Liver (tissue), 9 donors: Measurements from ENCODE around the gene FAM170B. TPM values are rescaled to one million over a fixed set of nuclear protein-coding genes. Genes with fewer than 3 reads are reported as not detected.

ENCODE experiments used
- DNase-seq: peaks from one replicate; pipeline ENCODE4 v3.0.0-alpha.2; 2017; ENCODE audit warnings: low spot score
- H3K27ac ChIP-seq, 2 donors: one replicate each; pipeline ENCODE4 v1.7.0; 2013; ENCODE audit warnings: inconsistent platforms in 2 of 2, low read length in 2 of 2, control low read depth in 1 of 2, low read depth in 1 of 2, mild to moderate bottlenecking in 1 of 2
- H3K27me3 ChIP-seq, 4 donors: one replicate each; pipeline versions ENCODE4 v1.6.1 to v1.7.0; 2013; ENCODE audit warnings: low read length in 3 of 4, inconsistent platforms in 1 of 4, mild to moderate bottlenecking in 1 of 4, moderate library complexity in 1 of 4; ENCODE audit not compliant: control insufficient read depth in 4 of 4, insufficient read depth in 4 of 4
- H3K36me3 ChIP-seq, 4 donors: one replicate each; pipeline versions ENCODE4 v1.6.1 to v1.7.0; 2013; ENCODE audit warnings: low read length in 3 of 4, mild to moderate bottlenecking in 3 of 4, low read depth in 1 of 4, moderate library complexity in 1 of 4; ENCODE audit not compliant: control insufficient read depth in 4 of 4, insufficient read depth in 3 of 4
- H3K4me1 ChIP-seq, 4 donors: one replicate each; pipeline versions ENCODE4 v1.6.1 to v1.7.0; 2013; ENCODE audit warnings: low read length in 3 of 4, mild to moderate bottlenecking in 3 of 4, moderate library complexity in 1 of 4; ENCODE audit not compliant: control insufficient read depth in 4 of 4, insufficient read depth in 4 of 4
- H3K4me3 ChIP-seq, 3 donors: one replicate each; pipeline versions ENCODE4 v1.6.1 to v1.7.0; 2013; ENCODE audit warnings: low read length in 3 of 3, control low read depth in 1 of 3, low read depth in 1 of 3, mild to moderate bottlenecking in 1 of 3
- H3K9ac ChIP-seq, 2 donors: one replicate each; pipeline ENCODE4 v1.7.0; 2013; ENCODE audit warnings: low read length in 2 of 2, mild to moderate bottlenecking in 2 of 2, moderate library complexity in 2 of 2, control low read depth in 1 of 2, low read depth in 1 of 2
- H3K9me3 ChIP-seq, 4 donors: one replicate each; pipeline versions ENCODE4 v1.6.1 to v1.7.0; 2013; ENCODE audit warnings: low read length in 3 of 4; ENCODE audit not compliant: control insufficient read depth in 4 of 4
- ATF3 ChIP-seq: IDR thresholded peaks from 2 replicates; pipeline ENCODE4 v1.6.1; 2016; ENCODE audit warnings: antibody characterized with exemption
- CTCF ChIP-seq: fragments of 150-350 bp; IDR thresholded peaks from 2 replicates; pipeline ENCODE4 v1.5.1; 2017; ENCODE audit warnings: improper control_type of control experiment, low read depth, low read length; ENCODE audit not compliant: missing input control
- EGR1 ChIP-seq, 2 donors: IDR thresholded peaks; 2 replicates each; pipeline ENCODE4 v1.6.1; 2016 to 2018; ENCODE audit warnings: antibody characterized with exemption in 2 of 2, low read depth in 2 of 2
- FOXA1 ChIP-seq: IDR thresholded peaks from 2 replicates; pipeline ENCODE4 v1.6.1; 2016; ENCODE audit warnings: antibody characterized with exemption
- FOXA2 ChIP-seq: IDR thresholded peaks from 2 replicates; pipeline ENCODE4 v1.6.1; 2016; ENCODE audit warnings: antibody characterized with exemption
- GABPA ChIP-seq, 2 donors: IDR thresholded peaks in 1 of 2; conservative IDR thresholded peaks in 1 of 2; 2 replicates each; pipeline ENCODE4 v1.6.1; 2016; ENCODE audit warnings: antibody characterized with exemption in 2 of 2, mild to moderate bottlenecking in 1 of 2, moderate library complexity in 1 of 2
- HNF4A ChIP-seq, 2 donors: conservative IDR thresholded peaks; 2 replicates each; pipeline ENCODE4 v1.6.1; 2016; ENCODE audit warnings: antibody characterized with exemption in 2 of 2, mild to moderate bottlenecking in 2 of 2
- HNF4G ChIP-seq: IDR thresholded peaks from 2 replicates; pipeline ENCODE4 v1.6.1; 2016; ENCODE audit warnings: antibody characterized with exemption
- JUND ChIP-seq, 2 donors: IDR thresholded peaks; 2 replicates each; pipeline ENCODE4 v1.6.1; 2016; ENCODE audit warnings: antibody characterized with exemption in 2 of 2
- MAX ChIP-seq: IDR thresholded peaks from 2 replicates; pipeline ENCODE4 v1.6.1; 2016; ENCODE audit warnings: antibody characterized with exemption
- NR2F2 ChIP-seq: IDR thresholded peaks from 2 replicates; pipeline ENCODE4 v1.6.1; 2016; ENCODE audit warnings: antibody characterized with exemption
- RAD21 ChIP-seq, 2 donors: IDR thresholded peaks; 2 replicates each; pipeline ENCODE4 v1.6.1; 2016; ENCODE audit warnings: antibody characterized with exemption in 2 of 2, mild to moderate bottlenecking in 2 of 2
- REST ChIP-seq: IDR thresholded peaks from 2 replicates; pipeline ENCODE4 v1.6.1; 2016; ENCODE audit warnings: antibody characterized with exemption, mild to moderate bottlenecking
- RXRA ChIP-seq, 2 donors: IDR thresholded peaks; 2 replicates each; pipeline ENCODE4 v1.6.1; 2017 to 2018; ENCODE audit warnings: antibody characterized with exemption in 2 of 2, mild to moderate bottlenecking in 1 of 2
- SP1 ChIP-seq: IDR thresholded peaks from 2 replicates; pipeline ENCODE4 v1.6.1; 2018; ENCODE audit warnings: antibody characterized with exemption, mild to moderate bottlenecking
- TAF1 ChIP-seq: conservative IDR thresholded peaks from 2 replicates; pipeline ENCODE4 v1.6.1; 2016; ENCODE audit warnings: antibody characterized with exemption, mild to moderate bottlenecking
- YY1 ChIP-seq: IDR thresholded peaks from 2 replicates; pipeline ENCODE4 v1.6.1; 2016; ENCODE audit warnings: antibody characterized with exemption, mild to moderate bottlenecking
- ZBTB33 ChIP-seq: IDR thresholded peaks from 2 replicates; pipeline ENCODE4 v1.6.1; 2016; ENCODE audit warnings: antibody characterized with exemption
- WGBS: extraction: QIAGEN DNeasy Blood & Tissue Kit; methylation state at CpG from one replicate; pipeline ENCODE4 v1.1.7; 2013; 5-methylcytosine and 5-hydroxymethylcytosine counted together
- polyA plus RNA-seq, 2 donors: library from polyadenylated mRNA; stranded (reverse) in 1 of 2; unstranded in 1 of 2; fragments of 200-250 nt in 1 of 2; fragments of >200 nt in 1 of 2; fragmentation: Nextera tagmentation in 1 of 2; extraction: Ambion mirVana in 1 of 2; gene quantifications; one replicate each; pipeline versions ENCODE4 v1.2.1 to v1.2.3, GENCODE V29; 2013 to 2015
- total RNA-seq, 2 donors: library from RNA; depleted of rRNA; stranded (reverse); fragments of >200 nt; gene quantifications; one replicate each; pipeline ENCODE4 v1.2.3, GENCODE V29; 2014
- donor health status: healthy.
- donor health status: healthy.
- donor health status: healthy.
- donor health status: healthy.
- donor health status: healthy.

The FAM170B gene
- total and polyA plus RNA-seq, 4 donors = not detected

GRCh38 chr10:49168171-49168540 is 34.3 kb upstream of the FAM170B start:
- DNase-seq = no peak
- Histone ChIP-seq H3K4me1 (no peaks in the 10 kb centered on the region), H3K27me3 (no peaks in the 10 kb centered on the region), H3K9ac (no peak overlapping the region), H3K9me3 (no peaks in the 10 kb centered on the region), H3K4me3 (no peak overlapping the region), H3K27ac (no peak overlapping the region), H3K36me3 (no peaks in the 10 kb centered on the region)
- 79% methylated on average over 4 of the region's 4 CpGs for WGBS
- TF ChIP-seq GABPA (IDR thresholded peaks at IDR 0.05 in 1 of 2, conservative IDR thresholded peaks at IDR 0.05 in 1 of 2) = no peak
- no peak for TF ChIP-seq MAX
- no peak for TF ChIP-seq ZBTB33
- TF ChIP-seq YY1 = no peak
- TF ChIP-seq FOXA2 = no peak
- TF ChIP-seq TAF1 = no peak
- no peak for TF ChIP-seq HNF4A (conservative IDR thresholded peaks at IDR 0.05)
- no peak for TF ChIP-seq JUND (IDR thresholded peaks at IDR 0.05)
- TF ChIP-seq SP1 = no peak
- TF ChIP-seq NR2F2 = no peak
- no peak for TF ChIP-seq ATF3
- no peak for TF ChIP-seq EGR1 (IDR thresholded peaks at IDR 0.05; ENCODE audit: low read depth in 2 of 2)
- no peak for TF ChIP-seq RAD21 (IDR thresholded peaks at IDR 0.05)
- no peak for TF ChIP-seq RXRA (IDR thresholded peaks at IDR 0.05)
- TF ChIP-seq REST = no peak
- TF ChIP-seq FOXA1 = no peak
- TF ChIP-seq CTCF = no peak
- no peak for TF ChIP-seq HNF4G
